Colon (tissue), 2 donors: ENCODE results near the gene ACTR3C.
"Not testable (repeated sequence)": the region's sequence is repeated elsewhere in the genome, so short reads cannot be mapped to it uniquely, and the experiment has no call there.

Experiments used
- FAIRE-seq: peaks from 2 replicates; lab custom pipeline; 2012; peaks lifted over from hg19 to GRCh38; lab: Jason Lieb, UNC
- donor health status: control.
- donor health status: control.

ACTR3C gene

GRCh38 chr7:150312649-150313366 lies 10.5 kb downstream of the ACTR3C start:
- not testable (repeated sequence) for FAIRE-seq

- no peak for FAIRE-seq
These were observed 11.6 kb downstream of the ACTR3C start for GRCh38 chr7:150311711-150312110.

- FAIRE-seq, result no peak
These were observed 12.2 kb downstream of the ACTR3C start for GRCh38 chr7:150311146-150311545.

GRCh38 chr7:150308575-150308974 lies 14.8 kb downstream of the ACTR3C start:
- FAIRE-seq, result no peak

- FAIRE-seq, result no peak
These were observed 15.4 kb downstream of the ACTR3C start for GRCh38 chr7:150307904-150308303.

GRCh38 chr7:150307129-150307528 lies 16.2 kb downstream of the ACTR3C start:
- no peak for FAIRE-seq

GRCh38 chr7:150306377-150306776 lies 17.0 kb downstream of the ACTR3C start:
- FAIRE-seq, result not testable (repeated sequence)

GRCh38 chr7:150305903-150306284 lies 17.5 kb downstream of the ACTR3C start:
- FAIRE-seq, result not testable (repeated sequence)

GRCh38 chr7:150305259-150305902 lies 18.0 kb downstream of the ACTR3C start:
- not testable (repeated sequence) for FAIRE-seq

GRCh38 chr7:150304499-150305258 lies 18.7 kb downstream of the ACTR3C start:
- not testable (repeated sequence) for FAIRE-seq

- not testable (repeated sequence) for FAIRE-seq
These were observed 20.4 kb downstream of the ACTR3C start for GRCh38 chr7:150302908-150303310.

- not testable (repeated sequence) for FAIRE-seq
These were observed 25.4 kb downstream of the ACTR3C start for GRCh38 chr7:150297978-150298377.

- FAIRE-seq, result not testable (repeated sequence)
These were observed 26.5 kb downstream of the ACTR3C start for GRCh38 chr7:150296802-150297201.

GRCh38 chr7:150295614-150296013 lies 27.7 kb downstream of the ACTR3C start:
- FAIRE-seq, result not testable (repeated sequence)

GRCh38 chr7:150295027-150295426 lies 28.3 kb downstream of the ACTR3C start:
- FAIRE-seq, result not testable (repeated sequence)

- not testable (repeated sequence) for FAIRE-seq
These were observed 33.0 kb downstream of the ACTR3C start for GRCh38 chr7:150290317-150290716.

- not testable (repeated sequence) for FAIRE-seq
These were observed 34.5 kb downstream of the ACTR3C start for GRCh38 chr7:150288816-150289215.

- not testable (repeated sequence) for FAIRE-seq
These were observed 35.5 kb downstream of the ACTR3C start for GRCh38 chr7:150287815-150288214.

GRCh38 chr7:150285849-150286754 lies 37.2 kb downstream of the ACTR3C start:
- FAIRE-seq, result not testable (repeated sequence)

GRCh38 chr7:150283608-150284007 lies 39.7 kb downstream of the ACTR3C start:
- not testable (repeated sequence) for FAIRE-seq

GRCh38 chr7:150283111-150283510 lies 40.2 kb downstream of the ACTR3C start:
- FAIRE-seq, result peak; percentile 88
